Mucosa of stomach (tissue), 1 donor: ENCODE results near the gene TRAK1.
"Not testable (repeated sequence)": the region's sequence is repeated elsewhere in the genome, so short reads cannot be mapped to it uniquely, and the experiment has no call there.

Experiments
- H3K27me3 ChIP-seq: one replicate; pipeline ENCODE4 v1.7.0; 2013; ENCODE audit warnings: mild to moderate bottlenecking, low read length; ENCODE audit not compliant: control insufficient read depth, insufficient read depth
- H3K36me3 ChIP-seq: one replicate; pipeline ENCODE4 v1.7.0; 2013; ENCODE audit warnings: low read length; ENCODE audit not compliant: control insufficient read depth, insufficient read depth
- H3K4me1 ChIP-seq: one replicate; pipeline ENCODE4 v1.7.0; 2013; ENCODE audit warnings: mild to moderate bottlenecking, low read length; ENCODE audit not compliant: control insufficient read depth, insufficient read depth
- H3K4me3 ChIP-seq: one replicate; pipeline ENCODE4 v1.7.0; 2013; ENCODE audit warnings: low read length
- H3K9ac ChIP-seq: one replicate; pipeline ENCODE4 v1.7.0; 2013; ENCODE audit warnings: mild to moderate bottlenecking, low read length, moderate library complexity
- H3K9me3 ChIP-seq: one replicate; pipeline ENCODE4 v1.7.0; 2013; ENCODE audit warnings: mild to moderate bottlenecking, low read length, moderate library complexity; ENCODE audit not compliant: control insufficient read depth
- donor health status: Pancreatic carcinoma.

TRAK1 gene, protein sequence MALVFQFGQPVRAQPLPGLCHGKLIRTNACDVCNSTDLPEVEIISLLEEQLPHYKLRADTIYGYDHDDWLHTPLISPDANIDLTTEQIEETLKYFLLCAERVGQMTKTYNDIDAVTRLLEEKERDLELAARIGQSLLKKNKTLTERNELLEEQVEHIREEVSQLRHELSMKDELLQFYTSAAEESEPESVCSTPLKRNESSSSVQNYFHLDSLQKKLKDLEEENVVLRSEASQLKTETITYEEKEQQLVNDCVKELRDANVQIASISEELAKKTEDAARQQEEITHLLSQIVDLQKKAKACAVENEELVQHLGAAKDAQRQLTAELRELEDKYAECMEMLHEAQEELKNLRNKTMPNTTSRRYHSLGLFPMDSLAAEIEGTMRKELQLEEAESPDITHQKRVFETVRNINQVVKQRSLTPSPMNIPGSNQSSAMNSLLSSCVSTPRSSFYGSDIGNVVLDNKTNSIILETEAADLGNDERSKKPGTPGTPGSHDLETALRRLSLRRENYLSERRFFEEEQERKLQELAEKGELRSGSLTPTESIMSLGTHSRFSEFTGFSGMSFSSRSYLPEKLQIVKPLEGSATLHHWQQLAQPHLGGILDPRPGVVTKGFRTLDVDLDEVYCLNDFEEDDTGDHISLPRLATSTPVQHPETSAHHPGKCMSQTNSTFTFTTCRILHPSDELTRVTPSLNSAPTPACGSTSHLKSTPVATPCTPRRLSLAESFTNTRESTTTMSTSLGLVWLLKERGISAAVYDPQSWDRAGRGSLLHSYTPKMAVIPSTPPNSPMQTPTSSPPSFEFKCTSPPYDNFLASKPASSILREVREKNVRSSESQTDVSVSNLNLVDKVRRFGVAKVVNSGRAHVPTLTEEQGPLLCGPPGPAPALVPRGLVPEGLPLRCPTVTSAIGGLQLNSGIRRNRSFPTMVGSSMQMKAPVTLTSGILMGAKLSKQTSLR

GRCh38 chr3:42090973-42091731 is at the start of gene TRAK1:
TSS of gene TRAK1 (plus strand) at chr3:42091357. CDS start at chr3:42091470, 113 bp downstream.
- Histone ChIP-seq H3K36me3 (peaks cover 4% of the 10 kb centered on the region), H3K4me1 (peaks cover 18% of the 10 kb centered on the region), H3K4me3 (no peak within 1 kb of the TSS), H3K27me3 (no peaks in the 10 kb centered on the region), H3K9me3 (no peaks in the 10 kb centered on the region), H3K9ac (no peak within 1 kb of the TSS)

GRCh38 chr3:42042747-42043098 is 48.4 kb upstream of the TRAK1 start:
- no peaks in the 10 kb centered on the region for H3K36me3 ChIP-seq
- H3K4me1 ChIP-seq: peaks cover 19% of the 10 kb centered on the region
- no peaks in the 10 kb centered on the region for H3K27me3 ChIP-seq
- H3K9ac ChIP-seq: peak overlapping the region; percentile 47
- H3K4me3 ChIP-seq: no peak overlapping the region
- no peaks in the 10 kb centered on the region for H3K9me3 ChIP-seq

DNA sequence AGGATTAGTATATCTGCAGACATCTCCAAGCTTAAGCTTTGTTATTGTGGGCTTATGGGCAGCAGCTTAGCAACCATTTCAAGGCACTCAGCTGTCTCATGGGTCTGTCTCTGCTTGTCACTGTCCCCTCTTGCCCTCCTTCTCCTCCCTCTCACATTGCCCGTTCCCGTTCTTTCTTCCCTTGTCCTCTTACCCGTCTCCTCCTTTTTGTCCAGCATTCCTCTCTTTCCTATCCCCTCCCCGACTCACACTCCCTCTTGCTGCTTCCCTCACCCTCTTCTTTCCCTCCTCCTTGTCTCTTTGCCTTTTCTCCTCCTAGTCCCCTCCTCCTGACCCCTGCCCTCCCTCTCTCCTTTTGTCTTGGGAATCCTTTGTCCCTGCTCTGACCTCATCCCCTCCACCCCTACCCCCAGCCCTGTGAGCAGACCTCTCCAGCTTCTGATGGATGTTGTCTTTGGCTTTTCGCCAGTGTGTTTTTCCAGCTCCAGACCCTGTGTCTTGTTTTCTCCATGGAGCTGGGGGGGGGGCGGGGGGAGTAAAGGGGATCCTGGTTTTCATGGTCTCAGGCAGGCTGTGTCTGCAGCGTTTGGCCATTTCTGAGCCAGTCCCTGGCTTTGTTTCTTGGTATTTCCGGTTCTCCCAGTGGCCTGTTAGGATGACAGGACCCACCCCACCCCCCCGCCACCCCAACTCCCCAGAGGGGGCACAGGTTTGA is 47.9 kb upstream of the TRAK1 start:
- Histone ChIP-seq H3K9me3 (no peaks in the 10 kb centered on the region), H3K27me3 (no peaks in the 10 kb centered on the region), H3K9ac (peak overlapping the region; percentile 47), H3K36me3 (no peaks in the 10 kb centered on the region), H3K4me3 (no peak overlapping the region), H3K4me1 (peaks cover 22% of the 10 kb centered on the region)

GRCh38 chr3:42045708-42046243 is 45.4 kb upstream of the TRAK1 start:
- Histone ChIP-seq H3K27me3 (no peaks in the 10 kb centered on the region), H3K9ac (no peak overlapping the region), H3K4me1 (peaks cover 23% of the 10 kb centered on the region), H3K4me3 (no peak overlapping the region), H3K36me3 (no peaks in the 10 kb centered on the region), H3K9me3 (no peaks in the 10 kb centered on the region)

GRCh38 chr3:42048526-42048925 is 42.6 kb upstream of the TRAK1 start:
- H3K27me3 ChIP-seq, H3K36me3 ChIP-seq, H3K9ac ChIP-seq, H3K4me3 ChIP-seq, H3K9me3 ChIP-seq: not testable (repeated sequence)
- peaks cover 34% of the 10 kb centered on the region for H3K4me1 ChIP-seq

DNA sequence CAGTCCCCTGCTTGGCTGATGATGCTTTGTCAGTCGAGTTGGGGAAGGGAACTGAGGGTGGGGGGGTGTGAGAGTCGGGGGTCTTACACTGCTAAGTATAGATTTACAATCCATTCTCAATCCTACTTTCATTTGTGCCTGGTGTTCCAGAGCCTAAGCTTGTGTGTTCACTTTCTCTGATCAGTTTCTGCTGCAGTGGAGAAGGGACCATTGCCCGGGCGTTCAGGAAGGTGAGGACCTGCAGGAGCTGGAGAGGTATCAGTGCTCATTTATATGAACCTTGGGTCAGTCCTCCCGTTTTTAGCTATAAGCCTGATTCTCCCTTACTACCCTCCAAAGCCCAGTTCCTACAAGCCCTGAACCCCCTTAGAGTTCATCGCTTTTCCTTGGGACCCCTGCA is 41.0 kb upstream of the TRAK1 start:
- H3K36me3 ChIP-seq: no peaks in the 10 kb centered on the region
- H3K4me1 ChIP-seq: peaks cover 43% of the 10 kb centered on the region
- H3K9ac ChIP-seq: no peak overlapping the region
- no peaks in the 10 kb centered on the region for H3K9me3 ChIP-seq
- no peak overlapping the region for H3K4me3 ChIP-seq
- H3K27me3 ChIP-seq: no peaks in the 10 kb centered on the region

- H3K4me3 ChIP-seq: no peak overlapping the region
Observed at GRCh38 chr3:42051384-42052131, 39.6 kb upstream of the TRAK1 start.

DNA sequence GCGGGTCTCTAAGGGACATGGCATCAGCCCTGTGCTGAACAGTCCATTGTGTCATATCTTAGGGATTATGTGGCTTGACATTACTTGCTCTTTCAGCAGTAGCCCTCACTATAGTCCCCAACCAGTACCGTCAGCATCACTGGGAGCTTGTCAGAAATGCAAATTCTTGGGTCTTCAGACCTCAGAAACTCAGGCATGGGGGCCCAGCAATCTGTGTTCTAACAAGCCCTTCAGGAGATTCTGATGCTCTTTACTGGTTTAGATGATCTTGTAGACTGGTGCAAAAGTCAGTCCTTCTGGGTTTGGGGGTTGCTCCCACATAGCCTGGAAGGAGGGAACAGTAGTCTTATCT is 39.0 kb upstream of the TRAK1 start:
- H3K4me1 ChIP-seq: peaks cover 35% of the 10 kb centered on the region
- no peak overlapping the region for H3K4me3 ChIP-seq
- H3K9ac ChIP-seq: no peak overlapping the region
- H3K27me3 ChIP-seq: no peaks in the 10 kb centered on the region
- no peaks in the 10 kb centered on the region for H3K9me3 ChIP-seq
- H3K36me3 ChIP-seq: no peaks in the 10 kb centered on the region

More at GRCh38 chr3:42051384-42052131, 39.6 kb upstream of the TRAK1 start:
- peaks cover 35% of the 10 kb centered on the region for H3K4me1 ChIP-seq
- H3K9me3 ChIP-seq: no peaks in the 10 kb centered on the region
- no peak overlapping the region for H3K9ac ChIP-seq
- no peaks in the 10 kb centered on the region for H3K36me3 ChIP-seq
- H3K27me3 ChIP-seq: no peaks in the 10 kb centered on the region

- H3K9me3 ChIP-seq: no peaks in the 10 kb centered on the region
- no peak overlapping the region for H3K4me3 ChIP-seq
- no peaks in the 10 kb centered on the region for H3K27me3 ChIP-seq
- no peaks in the 10 kb centered on the region for H3K36me3 ChIP-seq
- H3K9ac ChIP-seq: peak overlapping the region; percentile 36
- peaks cover 35% of the 10 kb centered on the region for H3K4me1 ChIP-seq
Observed at GRCh38 chr3:42052484-42053351, 38.4 kb upstream of the TRAK1 start.

- H3K9me3 ChIP-seq: no peaks in the 10 kb centered on the region
- no peak overlapping the region for H3K4me3 ChIP-seq
- H3K9ac ChIP-seq: no peak overlapping the region
- no peaks in the 10 kb centered on the region for H3K36me3 ChIP-seq
- no peaks in the 10 kb centered on the region for H3K27me3 ChIP-seq
- peaks cover 32% of the 10 kb centered on the region for H3K4me1 ChIP-seq
Observed at GRCh38 chr3:42053476-42053875, 37.7 kb upstream of the TRAK1 start.
